Liver (tissue), 9 donors: ENCODE data around the gene PNMA6F. TPM values are rescaled to one million over a fixed set of nuclear protein-coding genes. Genes with fewer than 3 reads are reported as not detected.

Source experiments
- DNase-seq: peaks from one replicate; pipeline ENCODE4 v3.0.0-alpha.2; 2017; ENCODE audit warnings: low spot score
- H3K27ac ChIP-seq, 2 donors: one replicate each; pipeline ENCODE4 v1.7.0; 2013; ENCODE audit warnings: inconsistent platforms in 2 of 2, low read length in 2 of 2, control low read depth in 1 of 2, low read depth in 1 of 2, mild to moderate bottlenecking in 1 of 2
- H3K27me3 ChIP-seq, 4 donors: one replicate each; pipeline versions ENCODE4 v1.6.1 to v1.7.0; 2013; ENCODE audit warnings: low read length in 3 of 4, inconsistent platforms in 1 of 4, mild to moderate bottlenecking in 1 of 4, moderate library complexity in 1 of 4; ENCODE audit not compliant: control insufficient read depth in 4 of 4, insufficient read depth in 4 of 4
- H3K36me3 ChIP-seq, 4 donors: one replicate each; pipeline versions ENCODE4 v1.6.1 to v1.7.0; 2013; ENCODE audit warnings: low read length in 3 of 4, mild to moderate bottlenecking in 3 of 4, low read depth in 1 of 4, moderate library complexity in 1 of 4; ENCODE audit not compliant: control insufficient read depth in 4 of 4, insufficient read depth in 3 of 4
- H3K4me1 ChIP-seq, 4 donors: one replicate each; pipeline versions ENCODE4 v1.6.1 to v1.7.0; 2013; ENCODE audit warnings: low read length in 3 of 4, mild to moderate bottlenecking in 3 of 4, moderate library complexity in 1 of 4; ENCODE audit not compliant: control insufficient read depth in 4 of 4, insufficient read depth in 4 of 4
- H3K4me3 ChIP-seq, 3 donors: one replicate each; pipeline versions ENCODE4 v1.6.1 to v1.7.0; 2013; ENCODE audit warnings: low read length in 3 of 3, control low read depth in 1 of 3, low read depth in 1 of 3, mild to moderate bottlenecking in 1 of 3
- H3K9ac ChIP-seq, 2 donors: one replicate each; pipeline ENCODE4 v1.7.0; 2013; ENCODE audit warnings: low read length in 2 of 2, mild to moderate bottlenecking in 2 of 2, moderate library complexity in 2 of 2, control low read depth in 1 of 2, low read depth in 1 of 2
- H3K9me3 ChIP-seq, 4 donors: one replicate each; pipeline versions ENCODE4 v1.6.1 to v1.7.0; 2013; ENCODE audit warnings: low read length in 3 of 4; ENCODE audit not compliant: control insufficient read depth in 4 of 4
- EGR1 ChIP-seq, 2 donors: IDR thresholded peaks; 2 replicates each; pipeline ENCODE4 v1.6.1; 2016 to 2018; ENCODE audit warnings: antibody characterized with exemption in 2 of 2, low read depth in 2 of 2
- FOXA1 ChIP-seq: IDR thresholded peaks from 2 replicates; pipeline ENCODE4 v1.6.1; 2016; ENCODE audit warnings: antibody characterized with exemption
- FOXA2 ChIP-seq: IDR thresholded peaks from 2 replicates; pipeline ENCODE4 v1.6.1; 2016; ENCODE audit warnings: antibody characterized with exemption
- GABPA ChIP-seq, 2 donors: IDR thresholded peaks in 1 of 2; conservative IDR thresholded peaks in 1 of 2; 2 replicates each; pipeline ENCODE4 v1.6.1; 2016; ENCODE audit warnings: antibody characterized with exemption in 2 of 2, mild to moderate bottlenecking in 1 of 2, moderate library complexity in 1 of 2
- HNF4A ChIP-seq, 2 donors: conservative IDR thresholded peaks; 2 replicates each; pipeline ENCODE4 v1.6.1; 2016; ENCODE audit warnings: antibody characterized with exemption in 2 of 2, mild to moderate bottlenecking in 2 of 2
- HNF4G ChIP-seq: IDR thresholded peaks from 2 replicates; pipeline ENCODE4 v1.6.1; 2016; ENCODE audit warnings: antibody characterized with exemption
- JUND ChIP-seq, 2 donors: IDR thresholded peaks; 2 replicates each; pipeline ENCODE4 v1.6.1; 2016; ENCODE audit warnings: antibody characterized with exemption in 2 of 2
- NR2F2 ChIP-seq: IDR thresholded peaks from 2 replicates; pipeline ENCODE4 v1.6.1; 2016; ENCODE audit warnings: antibody characterized with exemption
- RAD21 ChIP-seq, 2 donors: IDR thresholded peaks; 2 replicates each; pipeline ENCODE4 v1.6.1; 2016; ENCODE audit warnings: antibody characterized with exemption in 2 of 2, mild to moderate bottlenecking in 2 of 2
- RXRA ChIP-seq, 2 donors: IDR thresholded peaks; 2 replicates each; pipeline ENCODE4 v1.6.1; 2017 to 2018; ENCODE audit warnings: antibody characterized with exemption in 2 of 2, mild to moderate bottlenecking in 1 of 2
- SP1 ChIP-seq: IDR thresholded peaks from 2 replicates; pipeline ENCODE4 v1.6.1; 2018; ENCODE audit warnings: antibody characterized with exemption, mild to moderate bottlenecking
- TAF1 ChIP-seq: conservative IDR thresholded peaks from 2 replicates; pipeline ENCODE4 v1.6.1; 2016; ENCODE audit warnings: antibody characterized with exemption, mild to moderate bottlenecking
- YY1 ChIP-seq: IDR thresholded peaks from 2 replicates; pipeline ENCODE4 v1.6.1; 2016; ENCODE audit warnings: antibody characterized with exemption, mild to moderate bottlenecking
- WGBS: extraction: QIAGEN DNeasy Blood & Tissue Kit; methylation state at CpG from one replicate; pipeline ENCODE4 v1.1.7; 2013; 5-methylcytosine and 5-hydroxymethylcytosine counted together
- polyA plus RNA-seq, 2 donors: library from polyadenylated mRNA; stranded (reverse) in 1 of 2; unstranded in 1 of 2; fragments of 200-250 nt in 1 of 2; fragments of >200 nt in 1 of 2; fragmentation: Nextera tagmentation in 1 of 2; extraction: Ambion mirVana in 1 of 2; gene quantifications; one replicate each; pipeline versions ENCODE4 v1.2.1 to v1.2.3, GENCODE V29; 2013 to 2015
- total RNA-seq, 2 donors: library from RNA; depleted of rRNA; stranded (reverse); fragments of >200 nt; gene quantifications; one replicate each; pipeline ENCODE4 v1.2.3, GENCODE V29; 2014
- TF ChIP-seq, protein P1 (sequence below): IDR thresholded peaks from 2 replicates; pipeline ENCODE4 v1.6.1; 2016; ENCODE audit warnings: antibody characterized with exemption, mild to moderate bottlenecking
- TF ChIP-seq, protein P2 (sequence below): IDR thresholded peaks from 2 replicates; pipeline ENCODE4 v1.6.1; 2016; ENCODE audit warnings: antibody characterized with exemption
- TF ChIP-seq, protein P3 (sequence below): fragments of 150-350 bp; IDR thresholded peaks from 2 replicates; pipeline ENCODE4 v1.5.1; 2017; ENCODE audit warnings: improper control_type of control experiment, low read depth, low read length; ENCODE audit not compliant: missing input control
- TF ChIP-seq, protein P4 (sequence below): IDR thresholded peaks from 2 replicates; pipeline ENCODE4 v1.6.1; 2016; ENCODE audit warnings: antibody characterized with exemption
- TF ChIP-seq, protein P5 (sequence below): IDR thresholded peaks from 2 replicates; pipeline ENCODE4 v1.6.1; 2016; ENCODE audit warnings: antibody characterized with exemption
- donor health status: healthy.
- donor health status: healthy.
- donor health status: healthy.
- donor health status: healthy.
- donor health status: healthy.

PNMA6F gene
- total and polyA plus RNA-seq, 4 donors = not detected

DNA sequence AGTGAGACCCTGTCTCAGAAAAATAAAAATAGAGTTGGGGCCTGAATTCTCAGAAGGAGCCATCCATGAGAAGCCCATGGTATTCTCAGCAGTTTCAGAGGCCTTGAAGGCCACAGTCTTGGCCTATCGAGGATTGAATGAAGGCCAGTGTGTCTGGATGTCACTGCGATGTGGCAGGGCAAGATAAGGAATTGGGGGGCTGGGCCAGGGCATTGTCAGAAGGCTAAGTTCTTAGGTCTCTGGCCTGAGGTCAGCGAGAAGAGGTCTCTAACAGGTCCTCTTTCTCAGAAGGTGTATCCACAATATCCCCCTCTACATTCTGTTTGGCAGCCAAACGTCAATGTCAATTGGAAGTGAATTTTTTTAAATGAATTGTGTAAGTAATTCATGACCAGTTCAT, 18.1 kb upstream of the PNMA6F start:
- Histone ChIP-seq H3K4me1 (peaks cover 0 to 9% (median 4%) of the 10 kb centered on the region in 4 donors), H3K36me3 (peaks cover 0 to 15% (median 4%) of the 10 kb centered on the region in 4 donors), H3K27me3 (no peaks in the 10 kb centered on the region), H3K9me3 (no peaks in the 10 kb centered on the region), H3K4me3 (no peak overlapping the region), H3K27ac (no peak overlapping the region), H3K9ac (no peak overlapping the region)
- WGBS = 93% methylated on average over 4 of the region's 4 CpGs
- DNase-seq = no peak
- TF ChIP-seq FOXA2 = no peak
- TF ChIP-seq TAF1 = no peak
- TF ChIP-seq, protein P1, sequence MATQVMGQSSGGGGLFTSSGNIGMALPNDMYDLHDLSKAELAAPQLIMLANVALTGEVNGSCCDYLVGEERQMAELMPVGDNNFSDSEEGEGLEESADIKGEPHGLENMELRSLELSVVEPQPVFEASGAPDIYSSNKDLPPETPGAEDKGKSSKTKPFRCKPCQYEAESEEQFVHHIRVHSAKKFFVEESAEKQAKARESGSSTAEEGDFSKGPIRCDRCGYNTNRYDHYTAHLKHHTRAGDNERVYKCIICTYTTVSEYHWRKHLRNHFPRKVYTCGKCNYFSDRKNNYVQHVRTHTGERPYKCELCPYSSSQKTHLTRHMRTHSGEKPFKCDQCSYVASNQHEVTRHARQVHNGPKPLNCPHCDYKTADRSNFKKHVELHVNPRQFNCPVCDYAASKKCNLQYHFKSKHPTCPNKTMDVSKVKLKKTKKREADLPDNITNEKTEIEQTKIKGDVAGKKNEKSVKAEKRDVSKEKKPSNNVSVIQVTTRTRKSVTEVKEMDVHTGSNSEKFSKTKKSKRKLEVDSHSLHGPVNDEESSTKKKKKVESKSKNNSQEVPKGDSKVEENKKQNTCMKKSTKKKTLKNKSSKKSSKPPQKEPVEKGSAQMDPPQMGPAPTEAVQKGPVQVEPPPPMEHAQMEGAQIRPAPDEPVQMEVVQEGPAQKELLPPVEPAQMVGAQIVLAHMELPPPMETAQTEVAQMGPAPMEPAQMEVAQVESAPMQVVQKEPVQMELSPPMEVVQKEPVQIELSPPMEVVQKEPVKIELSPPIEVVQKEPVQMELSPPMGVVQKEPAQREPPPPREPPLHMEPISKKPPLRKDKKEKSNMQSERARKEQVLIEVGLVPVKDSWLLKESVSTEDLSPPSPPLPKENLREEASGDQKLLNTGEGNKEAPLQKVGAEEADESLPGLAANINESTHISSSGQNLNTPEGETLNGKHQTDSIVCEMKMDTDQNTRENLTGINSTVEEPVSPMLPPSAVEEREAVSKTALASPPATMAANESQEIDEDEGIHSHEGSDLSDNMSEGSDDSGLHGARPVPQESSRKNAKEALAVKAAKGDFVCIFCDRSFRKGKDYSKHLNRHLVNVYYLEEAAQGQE = no peak
- no peak for TF ChIP-seq HNF4A (conservative IDR thresholded peaks at IDR 0.05)
- no peak for TF ChIP-seq HNF4G
- TF ChIP-seq, protein P2, sequence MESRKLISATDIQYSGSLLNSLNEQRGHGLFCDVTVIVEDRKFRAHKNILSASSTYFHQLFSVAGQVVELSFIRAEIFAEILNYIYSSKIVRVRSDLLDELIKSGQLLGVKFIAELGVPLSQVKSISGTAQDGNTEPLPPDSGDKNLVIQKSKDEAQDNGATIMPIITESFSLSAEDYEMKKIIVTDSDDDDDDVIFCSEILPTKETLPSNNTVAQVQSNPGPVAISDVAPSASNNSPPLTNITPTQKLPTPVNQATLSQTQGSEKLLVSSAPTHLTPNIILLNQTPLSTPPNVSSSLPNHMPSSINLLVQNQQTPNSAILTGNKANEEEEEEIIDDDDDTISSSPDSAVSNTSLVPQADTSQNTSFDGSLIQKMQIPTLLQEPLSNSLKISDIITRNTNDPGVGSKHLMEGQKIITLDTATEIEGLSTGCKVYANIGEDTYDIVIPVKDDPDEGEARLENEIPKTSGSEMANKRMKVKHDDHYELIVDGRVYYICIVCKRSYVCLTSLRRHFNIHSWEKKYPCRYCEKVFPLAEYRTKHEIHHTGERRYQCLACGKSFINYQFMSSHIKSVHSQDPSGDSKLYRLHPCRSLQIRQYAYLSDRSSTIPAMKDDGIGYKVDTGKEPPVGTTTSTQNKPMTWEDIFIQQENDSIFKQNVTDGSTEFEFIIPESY = no peak
- no peak for TF ChIP-seq FOXA1
- TF ChIP-seq, protein P3, sequence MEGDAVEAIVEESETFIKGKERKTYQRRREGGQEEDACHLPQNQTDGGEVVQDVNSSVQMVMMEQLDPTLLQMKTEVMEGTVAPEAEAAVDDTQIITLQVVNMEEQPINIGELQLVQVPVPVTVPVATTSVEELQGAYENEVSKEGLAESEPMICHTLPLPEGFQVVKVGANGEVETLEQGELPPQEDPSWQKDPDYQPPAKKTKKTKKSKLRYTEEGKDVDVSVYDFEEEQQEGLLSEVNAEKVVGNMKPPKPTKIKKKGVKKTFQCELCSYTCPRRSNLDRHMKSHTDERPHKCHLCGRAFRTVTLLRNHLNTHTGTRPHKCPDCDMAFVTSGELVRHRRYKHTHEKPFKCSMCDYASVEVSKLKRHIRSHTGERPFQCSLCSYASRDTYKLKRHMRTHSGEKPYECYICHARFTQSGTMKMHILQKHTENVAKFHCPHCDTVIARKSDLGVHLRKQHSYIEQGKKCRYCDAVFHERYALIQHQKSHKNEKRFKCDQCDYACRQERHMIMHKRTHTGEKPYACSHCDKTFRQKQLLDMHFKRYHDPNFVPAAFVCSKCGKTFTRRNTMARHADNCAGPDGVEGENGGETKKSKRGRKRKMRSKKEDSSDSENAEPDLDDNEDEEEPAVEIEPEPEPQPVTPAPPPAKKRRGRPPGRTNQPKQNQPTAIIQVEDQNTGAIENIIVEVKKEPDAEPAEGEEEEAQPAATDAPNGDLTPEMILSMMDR = no peak
- no peak for TF ChIP-seq GABPA (IDR thresholded peaks at IDR 0.05 in 1 of 2, conservative IDR thresholded peaks at IDR 0.05 in 1 of 2)
- TF ChIP-seq SP1 = no peak
- TF ChIP-seq RXRA (IDR thresholded peaks at IDR 0.05) = no peak
- TF ChIP-seq RAD21 (IDR thresholded peaks at IDR 0.05) = no peak
- no peak for TF ChIP-seq YY1
- TF ChIP-seq EGR1 (IDR thresholded peaks at IDR 0.05; ENCODE audit: low read depth in 2 of 2) = no peak
- no peak for TF ChIP-seq JUND (IDR thresholded peaks at IDR 0.05)
- TF ChIP-seq, protein P4, sequence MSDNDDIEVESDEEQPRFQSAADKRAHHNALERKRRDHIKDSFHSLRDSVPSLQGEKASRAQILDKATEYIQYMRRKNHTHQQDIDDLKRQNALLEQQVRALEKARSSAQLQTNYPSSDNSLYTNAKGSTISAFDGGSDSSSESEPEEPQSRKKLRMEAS = no peak
- TF ChIP-seq, protein P5, sequence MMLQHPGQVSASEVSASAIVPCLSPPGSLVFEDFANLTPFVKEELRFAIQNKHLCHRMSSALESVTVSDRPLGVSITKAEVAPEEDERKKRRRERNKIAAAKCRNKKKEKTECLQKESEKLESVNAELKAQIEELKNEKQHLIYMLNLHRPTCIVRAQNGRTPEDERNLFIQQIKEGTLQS = no peak

DNA sequence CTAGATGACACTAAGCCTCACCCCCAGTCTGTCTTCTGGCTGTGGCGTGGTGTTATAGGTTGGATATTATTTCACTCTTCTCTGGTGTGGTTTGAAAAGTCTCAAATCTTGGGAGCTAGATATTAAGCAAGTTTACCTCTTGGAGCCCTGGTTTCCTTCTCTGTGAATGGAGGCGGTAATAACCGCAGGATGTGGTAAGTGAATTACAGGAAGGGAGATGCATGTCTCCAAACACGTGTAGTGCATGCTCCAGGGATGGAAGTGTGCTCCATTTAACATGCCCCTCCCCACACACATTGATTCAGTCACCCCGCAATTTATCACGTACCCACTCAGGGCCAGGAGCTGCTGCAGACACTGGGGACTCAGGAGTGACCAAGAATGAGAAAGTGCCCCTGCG, 17.3 kb upstream of the PNMA6F start:
- Histone ChIP-seq H3K9ac (no peak overlapping the region), H3K4me1 (peaks cover 0 to 9% (median 4%) of the 10 kb centered on the region in 4 donors), H3K4me3 (no peak overlapping the region), H3K9me3 (no peaks in the 10 kb centered on the region), H3K27me3 (no peaks in the 10 kb centered on the region), H3K27ac (no peak overlapping the region), H3K36me3 (peaks cover 0 to 10% (median under 1%) of the 10 kb centered on the region in 4 donors)
- DNase-seq = no peak
- 92% methylated on average over 7 of the region's 7 CpGs for WGBS
- TF ChIP-seq, protein P2 = no peak
- TF ChIP-seq, protein P3 = no peak
- TF ChIP-seq HNF4G (no peak), FOXA1 (no peak), SP1 (no peak), FOXA2 (no peak), RXRA (IDR thresholded peaks at IDR 0.05) (no peak), YY1 (no peak), NR2F2 (no peak)
- TF ChIP-seq, protein P4 = no peak
